A549 (cell line): ENCODE measurements around the gene SMYD1. TPM values are rescaled to one million over a fixed set of nuclear protein-coding genes. Genes with fewer than 3 reads are reported as not detected.

ENCODE experiments used
- ATAC-seq, 2 experiments: fragments of 200-7000 bp in 1 of 2; fragments of >200 bp in 1 of 2; cut with Nextera tagmentation in 1 of 2; cut with Tn5 transposase in 1 of 2; 3 replicates each; pipeline versions ENCODE4 v1.8.0 to v1.9.1; 2018 to 2020; ENCODE audit warnings: mild to moderate bottlenecking in 1 of 2, moderate library complexity in 1 of 2
- CTCF ChIA-PET: fragments of 300-600 bp; sonication (Branson Sonifier 250); formaldehyde crosslinking; extraction: SDS; loops from one replicate; lab custom pipeline; 2021; ENCODE audit warnings: antibody characterized with exemption, inconsistent platforms; lab: Yijun Ruan, JAX
- POLR2A ChIA-PET: fragments of 350-600 bp; formaldehyde crosslinking; extraction: SDS; loops from one replicate; lab custom pipeline; 2021; ENCODE audit warnings: antibody characterized with exemption, inconsistent platforms; lab: Yijun Ruan, JAX
- DNase-seq, 2 experiments: peaks; one replicate each; pipeline versions ENCODE4 v3.0.0 to v3.0.0-alpha.2; 2011 to 2016; ENCODE audit warnings: low read depth in 1 of 2, low spot score in 1 of 2
- FAIRE-seq: peaks from 2 replicates; lab custom pipeline; 2011; peaks lifted over from hg19 to GRCh38; lab: Jason Lieb, UNC
- H3K27ac ChIP-seq, 2 experiments: fragments of >200 bp; sonication (Bioruptor Twin); formaldehyde crosslinking; 3 replicates each; pipeline ENCODE4 v1.5.1; 2016 to 2017
- H3K4me1 ChIP-seq: fragments of >200 bp; sonication (Bioruptor Twin); formaldehyde crosslinking; 3 replicates; pipeline ENCODE4 v1.6.1; 2016
- H3K4me2 ChIP-seq: fragments of >200 bp; sonication (Bioruptor Twin); formaldehyde crosslinking; 3 replicates; pipeline ENCODE4 v1.6.1; 2016
- H3K4me3 ChIP-seq: fragments of >200 bp; sonication (Bioruptor Twin); formaldehyde crosslinking; 3 replicates; pipeline ENCODE4 v1.5.1; 2016
- H3K9me3 ChIP-seq: fragments of >200 bp; sonication (Bioruptor Twin); formaldehyde crosslinking; 3 replicates; pipeline ENCODE4 v1.6.1; 2016
- BCL3 ChIP-seq: fragments of >200 bp; sonication (Bioruptor Twin); formaldehyde crosslinking; IDR thresholded peaks from 3 replicates; pipeline ENCODE4 v1.6.1; 2016
- BHLHE40 ChIP-seq: IDR thresholded peaks from 2 replicates; pipeline ENCODE4 v1.6.1; 2012; ENCODE audit warnings: low read depth, low read length, inconsistent platforms
- CEBPB ChIP-seq, 2 experiments: fragments of >200 bp in 1 of 2; sonication (Bioruptor Twin) in 1 of 2; formaldehyde crosslinking in 1 of 2; IDR thresholded peaks; 2 replicates each; pipeline ENCODE4 v1.6.1; 2012 to 2016
- CHD2 ChIP-seq: fragments of 150-350 bp; IDR thresholded peaks from 2 replicates; pipeline ENCODE4 v1.6.1; 2014; ENCODE audit warnings: low read length; ENCODE audit not compliant: partially characterized antibody
- E2F6 ChIP-seq: IDR thresholded peaks from 2 replicates; pipeline ENCODE4 v1.6.1; 2012; ENCODE audit warnings: low read depth, borderline replicate concordance
- ESRRA ChIP-seq: fragments of 150-350 bp; IDR thresholded peaks from 2 replicates; pipeline ENCODE4 v1.6.1; 2014; ENCODE audit warnings: mild to moderate bottlenecking, low read length, borderline replicate concordance
- HDAC2 ChIP-seq: fragments of 200-600 bp; sonication (generic); IDR thresholded peaks from 2 replicates; pipeline ENCODE4 v1.6.1; 2016
- HEYL ChIP-seq: fragments of 250-450 bp; sonication (Bioruptor Pico); IDR thresholded peaks from 2 replicates; pipeline ENCODE4 v1.8.0; 2021; ENCODE audit warnings: mild to moderate bottlenecking, moderate library complexity
- HOXA7 ChIP-seq: fragments of 250-450 bp; sonication (Bioruptor Pico); IDR thresholded peaks from 2 replicates; pipeline ENCODE4 v1.5.0; 2020; ENCODE audit warnings: mild to moderate bottlenecking, moderate library complexity
- KDM1A ChIP-seq: fragments of 200-600 bp; sonication (generic); IDR thresholded peaks from 2 replicates; pipeline ENCODE4 v1.6.1; 2016; ENCODE audit warnings: low read depth, mild to moderate bottlenecking
- MAFK ChIP-seq: fragments of 450-650 bp; IDR thresholded peaks from 2 replicates; pipeline ENCODE4 v1.6.1; 2014; ENCODE audit not compliant: partially characterized antibody
- MYC ChIP-seq: IDR thresholded peaks from 2 replicates; pipeline ENCODE4 v1.6.1; 2012; ENCODE audit warnings: mild to moderate bottlenecking, inconsistent platforms, low read length, improper control_type of control experiment, borderline replicate concordance
- NFE2L2 ChIP-seq: fragments of 150-350 bp; conservative IDR thresholded peaks from 2 replicates; pipeline ENCODE4 v1.6.1; 2014; ENCODE audit warnings: low read length
- PBX3 ChIP-seq: IDR thresholded peaks from 2 replicates; pipeline ENCODE4 v1.6.1; 2012
- POLR2A ChIP-seq: IDR thresholded peaks from 2 replicates; pipeline ENCODE4 v1.6.1; 2012; ENCODE audit warnings: mild to moderate bottlenecking, low read length
- REST ChIP-seq: fragments of 200-600 bp; sonication (generic); IDR thresholded peaks from 2 replicates; pipeline ENCODE4 v1.6.1; 2016; ENCODE audit warnings: antibody characterized with exemption, mild to moderate bottlenecking, moderate library complexity
- RFX5 ChIP-seq: fragments of 450-650 bp; IDR thresholded peaks from 2 replicates; pipeline ENCODE4 v1.7.1; 2014; ENCODE audit warnings: antibody characterized with exemption, mild to moderate bottlenecking, moderate library complexity
- TP53 ChIP-seq: fragments of 250-450 bp; sonication (Bioruptor Pico); IDR thresholded peaks from 2 replicates; pipeline ENCODE4 v1.5.0; 2021; ENCODE audit warnings: mild to moderate bottlenecking, moderate library complexity
- ZSCAN20 ChIP-seq: fragments of 250-450 bp; sonication (Bioruptor Pico); IDR thresholded peaks from 2 replicates; pipeline ENCODE4 v1.8.0; 2022; ENCODE audit warnings: mild to moderate bottlenecking, moderate library complexity
- WGBS: methylation state at CpG from one replicate; pipeline ENCODE4 v1.1.6; 2017; ENCODE audit errors: missing lambda C conversion rate; 5-methylcytosine and 5-hydroxymethylcytosine counted together
- polyA plus RNA-seq, 4 experiments: library from polyadenylated mRNA; depleted of rRNA in 3 of 4; stranded (reverse); fragments of >200 nt; fragmentation: RNase III in 1 of 4; extraction: RNeasy Plus Mini Kit Qiagen cat#74134 plus additional on column Dnase treatment in 1 of 4; gene quantifications; 2 replicates in 3 of 4; 3 replicates in 1 of 4; pipeline ENCODE4 v1.2.3, GENCODE V29; 2011 to 2017

The SMYD1 gene
- polyA plus RNA-seq, 2 of the 4 experiments (the other 2 are of a cell fraction) = not detected

- TF ChIP-seq REST = no peak
- TF ChIP-seq KDM1A = no peak
Observed at GRCh38 chr2:88123164-88123974, 55.7 kb downstream of the SMYD1 start (continued).

- no peak for FAIRE-seq
- no peak for ATAC-seq
- Histone ChIP-seq H3K4me1 (no peaks in the 10 kb centered on the region), H3K27ac (no peak overlapping the region), H3K9me3 (no peaks in the 10 kb centered on the region), H3K4me2 (no peak overlapping the region), H3K4me3 (no peak overlapping the region)
- CTCF ChIA-PET = interaction anchor here (0.6 kb wide), 1 partner anchor 64 kb away, joined by 3 read pairs; no protein-coding TSS in a partner anchor
- TF ChIP-seq POLR2A = no peak
- no peak for TF ChIP-seq HEYL
- TF ChIP-seq E2F6 = no peak
- TF ChIP-seq HDAC2 = no peak
- TF ChIP-seq ESRRA = no peak
- TF ChIP-seq BHLHE40 = no peak
- no peak for TF ChIP-seq MAFK
- TF ChIP-seq CHD2 = no peak
- no peak for TF ChIP-seq MYC
- TF ChIP-seq KDM1A = no peak
- TF ChIP-seq HOXA7 (CRISPR knock-in tag) = no peak
- TF ChIP-seq PBX3 = no peak
- TF ChIP-seq TP53 (CRISPR knock-in tag) = no peak
- DNase-seq = no peak
- WGBS = 30% methylated on average over 9 of the region's 9 CpGs
- POLR2A ChIA-PET = no interaction called here
Observed at GRCh38 chr2:88123975-88124917, 56.6 kb downstream of the SMYD1 start.

GRCh38 chr2:88125344-88125923 is 57.8 kb downstream of the SMYD1 start:
- ATAC-seq = no peak
- POLR2A ChIA-PET = interaction anchor here (0.6 kb wide), 1 partner anchor 60 kb away, joined by 3 read pairs; no protein-coding TSS in a partner anchor
- CTCF ChIA-PET = no interaction called here
- no peak overlapping the region for H3K4me3 ChIP-seq
- DNase-seq = no peak
- TF ChIP-seq BCL3 = no peak
- TF ChIP-seq ZSCAN20 (CRISPR knock-in tag) = no peak
- no peak for TF ChIP-seq CEBPB (IDR thresholded peaks at IDR 0.05)
- no peak for TF ChIP-seq HDAC2
- TF ChIP-seq REST = no peak
- TF ChIP-seq NFE2L2 = no peak
- TF ChIP-seq RFX5 = no peak
- H3K9me3 ChIP-seq = no peaks in the 10 kb centered on the region
- FAIRE-seq = no peak
- no peaks in the 10 kb centered on the region for H3K4me1 ChIP-seq
- no peak overlapping the region for H3K27ac ChIP-seq
- WGBS = 0% methylated on average over 3 of the region's 3 CpGs
- H3K4me2 ChIP-seq = no peak overlapping the region
